Effector memory CD8-positive, alpha-beta T cell (primary cell): ENCODE data around the gene PDCD6IP.

Experiments used
- ATAC-seq: fragments of 150-1000 bp; cut with Tn5 transposase; replicated peaks from 2 replicates; pipeline ENCODE4 v1.10.0; 2021; ENCODE audit warnings: mild to moderate bottlenecking, moderate library complexity
- DNase-seq, 3 experiments: peaks; one replicate each; pipeline ENCODE4 v3.0.0; 2021
- H3K27ac Mint-ChIP-seq, 2 donors: one replicate each; pipeline ENCODE4 v1.8.0; 2022; ENCODE audit warnings: mild to moderate bottlenecking in 2 of 2, mixed read lengths in 2 of 2, moderate library complexity in 2 of 2
- H3K27me3 Mint-ChIP-seq, 2 donors: one replicate each; pipeline ENCODE4 v1.8.0; 2022; ENCODE audit warnings: mixed read lengths in 2 of 2
- H3K36me3 Mint-ChIP-seq: one replicate; pipeline ENCODE4 v1.8.0; 2022; ENCODE audit warnings: mild to moderate bottlenecking, moderate library complexity, mixed read lengths; ENCODE audit not compliant: insufficient read depth
- H3K4me1 Mint-ChIP-seq, 2 donors: one replicate each; pipeline ENCODE4 v1.8.0; 2022; ENCODE audit warnings: low read depth in 2 of 2, mixed read lengths in 2 of 2
- H3K4me3 Mint-ChIP-seq, 2 donors: one replicate each; pipeline ENCODE4 v1.8.0; 2022; ENCODE audit warnings: mild to moderate bottlenecking in 2 of 2, mixed read lengths in 2 of 2, moderate library complexity in 2 of 2
- H3K9me3 Mint-ChIP-seq, 2 donors: one replicate each; pipeline ENCODE4 v1.8.0; 2022; ENCODE audit warnings: mixed read lengths in 2 of 2

Gene PDCD6IP

DNA sequence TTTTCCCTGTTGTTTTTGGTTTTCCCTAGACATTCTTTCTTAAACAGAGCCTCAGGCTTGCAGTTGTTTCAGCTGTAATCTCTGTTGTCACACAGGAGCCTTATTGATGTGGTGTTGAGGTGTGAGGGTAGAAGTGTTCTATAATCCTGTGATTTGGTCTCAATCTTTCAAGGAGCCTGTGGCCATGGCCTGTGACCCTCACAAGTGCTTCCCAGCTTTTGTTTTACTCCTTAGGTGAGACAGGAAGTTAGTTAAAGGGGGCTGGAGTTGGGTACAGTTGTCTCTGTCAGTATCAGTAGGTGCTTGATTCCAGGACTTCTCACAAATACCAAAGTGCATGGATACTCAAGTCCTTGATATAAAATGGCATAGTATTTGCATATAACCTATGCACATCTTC lies 77.2 kb downstream of the PDCD6IP start:
- DNase-seq = no peak
- ATAC-seq = no peak
- H3K4me1 Mint-ChIP-seq = no peaks in the 10 kb centered on the region
- H3K27ac Mint-ChIP-seq = no peak overlapping the region
- H3K9me3 Mint-ChIP-seq = no peaks in the 10 kb centered on the region
- no peaks in the 10 kb centered on the region for H3K36me3 Mint-ChIP-seq
- no peaks in the 10 kb centered on the region for H3K27me3 Mint-ChIP-seq
- H3K4me3 Mint-ChIP-seq = no peak overlapping the region

DNA sequence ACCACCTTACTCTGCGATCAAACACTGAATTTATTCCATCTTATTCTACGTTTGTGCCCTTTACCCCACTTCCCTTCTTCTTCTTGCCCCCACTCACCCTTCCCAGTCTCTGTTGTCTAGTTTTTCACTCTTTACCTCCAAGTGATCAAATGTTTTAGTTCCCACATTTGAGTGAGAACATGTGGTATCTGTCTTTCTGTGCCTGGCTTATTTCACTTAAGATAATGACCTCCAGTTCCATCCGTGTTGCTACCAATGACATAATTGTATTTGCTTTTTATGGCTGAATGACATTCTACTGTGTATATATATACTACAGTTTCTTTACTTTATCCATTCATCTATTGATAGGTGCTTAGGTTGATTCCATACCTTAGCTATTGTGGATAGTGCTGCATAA lies 78.8 kb downstream of the PDCD6IP start:
- DNase-seq = no peak
- Mint-ChIP-seq H3K9me3 (no peaks in the 10 kb centered on the region), H3K27ac (no peak overlapping the region), H3K36me3 (no peaks in the 10 kb centered on the region), H3K4me3 (no peak overlapping the region), H3K4me1 (no peaks in the 10 kb centered on the region), H3K27me3 (peaks cover 0 to 7% of the 10 kb centered on the region in 2 donors)
- ATAC-seq = no peak

DNA sequence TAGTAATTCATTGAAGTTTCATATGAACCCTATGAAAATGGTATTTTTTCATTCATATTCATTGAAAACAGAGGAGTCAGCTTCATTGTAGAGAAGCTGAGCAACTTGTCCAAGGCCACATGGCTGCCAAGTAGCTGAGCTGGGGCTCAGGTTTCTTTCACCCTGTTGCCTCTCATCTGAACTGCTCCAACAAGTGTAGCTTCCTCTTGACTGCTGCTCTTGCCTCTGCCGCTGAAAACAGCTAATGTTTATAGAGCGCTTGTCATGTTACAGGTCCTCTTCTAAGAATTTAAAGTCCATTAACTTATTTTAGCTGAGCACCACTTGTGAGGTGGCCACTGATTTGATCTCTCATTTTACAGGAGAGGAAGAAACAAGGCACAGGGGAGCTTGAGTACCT lies 81.1 kb downstream of the PDCD6IP start:
- no peak for DNase-seq
- no peaks in the 10 kb centered on the region for H3K9me3 Mint-ChIP-seq
- H3K27ac Mint-ChIP-seq = no peak overlapping the region
- H3K4me3 Mint-ChIP-seq = no peak overlapping the region
- peaks cover 0 to 9% of the 10 kb centered on the region in 2 donors for H3K27me3 Mint-ChIP-seq
- peaks cover 3 to 5% of the 10 kb centered on the region in 2 donors for H3K4me1 Mint-ChIP-seq
- no peak for ATAC-seq
- no peaks in the 10 kb centered on the region for H3K36me3 Mint-ChIP-seq

DNA sequence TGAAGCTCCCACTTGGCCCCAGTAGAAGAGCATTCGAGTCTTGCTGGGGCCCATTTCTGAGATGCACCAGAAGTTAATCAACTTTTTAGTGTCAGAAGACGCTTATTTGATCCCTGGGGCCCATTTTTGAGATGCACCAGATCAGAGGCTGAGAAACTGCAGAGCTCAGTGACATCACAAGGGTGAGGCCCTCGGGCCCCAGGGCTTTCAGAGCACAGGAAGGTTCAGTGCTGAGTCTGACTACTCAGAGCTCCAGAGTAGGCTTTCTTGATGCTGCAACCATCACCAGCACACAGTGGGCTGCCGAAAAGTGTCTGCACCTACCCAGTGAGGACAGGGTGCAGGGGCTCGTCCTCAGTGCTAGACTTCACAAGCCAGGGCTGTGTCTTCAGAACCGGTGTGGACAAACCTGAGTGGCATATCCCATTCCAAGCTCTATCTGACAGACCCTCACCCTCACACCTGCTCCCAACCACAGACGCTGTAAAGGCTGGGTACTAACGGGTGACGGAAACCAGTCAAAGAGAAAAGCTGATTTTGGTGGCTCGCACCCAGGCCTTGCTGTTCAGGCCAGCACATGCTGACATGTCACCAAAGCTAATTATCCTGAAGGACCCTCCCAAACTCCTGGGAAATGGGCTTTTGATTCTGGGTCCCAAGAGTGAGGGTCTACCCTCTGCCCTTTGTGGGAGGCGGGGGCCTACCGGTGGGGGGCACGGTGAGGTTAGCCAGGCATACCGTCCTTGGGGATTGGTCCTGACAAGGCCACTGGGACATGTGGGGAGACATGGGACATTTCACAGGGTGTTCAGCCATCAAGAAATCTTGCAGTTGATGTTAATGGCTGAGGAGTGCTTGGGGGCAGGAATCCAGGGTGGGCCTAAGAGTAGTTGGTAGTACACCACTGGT lies 83.0 kb downstream of the PDCD6IP start:
- no peaks in the 10 kb centered on the region for H3K36me3 Mint-ChIP-seq
- H3K9me3 Mint-ChIP-seq = no peaks in the 10 kb centered on the region
- H3K27ac Mint-ChIP-seq = no peak overlapping the region
- DNase-seq (no peak), ATAC-seq (no peak)
- peaks cover 9 to 21% of the 10 kb centered on the region in 2 donors for H3K27me3 Mint-ChIP-seq
- H3K4me1 Mint-ChIP-seq = peaks cover 3 to 5% of the 10 kb centered on the region in 2 donors
- no peak overlapping the region for H3K4me3 Mint-ChIP-seq

DNA sequence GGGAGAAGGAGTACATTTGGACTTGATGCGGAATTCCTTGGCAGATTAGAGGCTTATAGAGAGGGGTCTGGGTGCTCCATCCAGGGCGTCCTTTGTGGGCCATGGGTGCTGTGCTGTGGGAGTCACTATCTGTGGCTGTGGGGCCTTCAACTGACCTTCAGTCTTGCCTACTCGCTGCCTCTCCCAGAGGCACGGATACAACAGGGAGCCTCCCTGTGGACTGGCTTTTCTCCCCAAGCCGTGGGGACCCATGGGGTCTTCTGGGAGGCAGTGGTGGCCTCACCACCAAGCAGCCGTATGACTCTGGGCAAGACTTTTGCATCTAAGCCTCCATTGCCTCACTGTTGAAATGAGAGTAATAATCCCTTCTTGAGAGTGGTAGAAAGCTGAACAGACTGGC lies 83.9 kb downstream of the PDCD6IP start:
- no peak overlapping the region for H3K27ac Mint-ChIP-seq
- no peak overlapping the region for H3K4me3 Mint-ChIP-seq
- H3K9me3 Mint-ChIP-seq = no peaks in the 10 kb centered on the region
- ATAC-seq = no peak
- peaks cover 9 to 21% of the 10 kb centered on the region in 2 donors for H3K27me3 Mint-ChIP-seq
- H3K4me1 Mint-ChIP-seq = peaks cover 3 to 5% of the 10 kb centered on the region in 2 donors
- H3K36me3 Mint-ChIP-seq = no peaks in the 10 kb centered on the region
- DNase-seq = no peak

DNA sequence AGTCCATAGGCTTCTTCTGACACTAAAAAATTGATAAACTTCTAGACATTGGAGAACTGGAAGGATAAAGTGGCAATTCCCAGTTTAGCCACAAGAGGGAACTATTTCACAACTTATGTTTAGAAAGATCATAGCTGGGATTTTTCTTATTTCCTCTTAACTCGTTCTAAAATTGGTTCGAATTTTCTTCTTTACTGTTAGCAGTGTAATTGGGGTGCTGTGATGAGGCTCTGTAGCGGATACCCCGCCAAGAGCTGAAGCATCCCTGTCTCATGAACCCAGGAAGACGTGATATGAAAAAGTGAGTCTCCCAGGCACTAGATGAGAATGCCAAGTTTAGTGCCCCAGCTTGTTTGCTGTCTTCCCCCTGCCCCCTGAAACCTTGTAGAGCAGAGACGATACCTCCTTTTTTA lies 85.1 kb downstream of the PDCD6IP start:
- ATAC-seq = peak; percentile 32
- H3K9me3 Mint-ChIP-seq = no peaks in the 10 kb centered on the region
- peak overlapping the region; percentile 30 to 56 for H3K4me3 Mint-ChIP-seq
- peaks cover 9 to 21% of the 10 kb centered on the region in 2 donors for H3K27me3 Mint-ChIP-seq
- no peak overlapping the region for H3K27ac Mint-ChIP-seq
- no peaks in the 10 kb centered on the region for H3K36me3 Mint-ChIP-seq
- peak; percentile 35 to 40 (median 36) for DNase-seq
- peaks cover 3 to 5% of the 10 kb centered on the region in 2 donors for H3K4me1 Mint-ChIP-seq

DNA sequence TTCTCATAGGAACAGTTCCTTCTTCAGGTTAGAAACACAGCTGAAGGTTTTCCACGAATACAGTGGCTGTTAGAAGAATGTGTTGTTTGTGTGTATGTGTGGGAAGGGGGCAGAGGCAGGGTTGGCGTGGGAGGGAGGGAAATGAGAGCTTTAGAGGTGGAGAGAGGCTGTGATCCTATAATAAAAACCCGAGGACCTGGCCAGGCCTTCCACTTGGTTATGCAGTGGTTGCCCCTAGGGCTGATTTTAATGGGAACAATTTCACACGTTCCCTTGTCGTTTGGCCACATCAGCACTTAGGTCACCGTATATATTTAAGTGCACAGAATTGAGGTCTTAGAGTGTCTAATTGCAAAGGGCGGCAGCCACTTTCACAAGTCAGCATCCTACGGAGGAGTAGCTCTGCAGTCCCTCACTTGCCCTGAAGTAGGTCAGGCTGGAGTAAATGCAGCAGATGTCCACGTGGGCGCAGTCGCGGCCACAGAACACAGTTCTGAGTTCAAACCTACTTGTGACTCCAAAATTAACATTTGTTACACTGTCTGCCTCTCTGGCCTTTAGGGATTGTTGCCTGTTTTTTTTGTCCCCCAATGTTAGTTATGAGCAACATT lies 85.6 kb downstream of the PDCD6IP start:
- ATAC-seq (no peak), DNase-seq (no peak)
- H3K27me3 Mint-ChIP-seq = peaks cover 9 to 21% of the 10 kb centered on the region in 2 donors
- peaks cover 3 to 5% of the 10 kb centered on the region in 2 donors for H3K4me1 Mint-ChIP-seq
- no peaks in the 10 kb centered on the region for H3K36me3 Mint-ChIP-seq
- no peak overlapping the region for H3K27ac Mint-ChIP-seq
- H3K9me3 Mint-ChIP-seq = no peaks in the 10 kb centered on the region
- H3K4me3 Mint-ChIP-seq = peak overlapping the region in 1 of 2 donors; percentile 56

DNA sequence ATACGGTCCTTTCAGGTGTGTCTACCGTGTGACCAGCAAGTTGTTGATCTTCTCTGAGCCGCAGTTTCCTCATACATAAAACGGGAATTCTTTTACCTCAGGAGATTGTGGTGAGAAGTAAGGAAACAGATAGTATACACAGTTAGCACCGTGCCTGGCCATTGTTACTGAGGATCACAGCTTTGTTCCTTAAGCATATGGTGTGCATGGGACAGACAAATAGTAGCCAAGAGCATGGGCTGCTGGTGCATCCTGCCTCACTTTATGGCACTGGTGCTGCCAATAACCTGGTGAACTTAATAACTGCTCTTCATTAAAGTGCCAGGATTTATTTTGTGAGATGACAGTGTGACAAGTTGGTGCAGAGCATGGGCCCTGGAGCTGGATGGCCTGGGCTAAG lies 86.3 kb downstream of the PDCD6IP start:
- H3K4me3 Mint-ChIP-seq = no peak overlapping the region
- H3K36me3 Mint-ChIP-seq = no peaks in the 10 kb centered on the region
- ATAC-seq (no peak), DNase-seq (no peak)
- no peak overlapping the region for H3K27ac Mint-ChIP-seq
- H3K9me3 Mint-ChIP-seq = no peaks in the 10 kb centered on the region
- peaks cover 9 to 21% of the 10 kb centered on the region in 2 donors for H3K27me3 Mint-ChIP-seq
- peaks cover 3 to 5% of the 10 kb centered on the region in 2 donors for H3K4me1 Mint-ChIP-seq

DNA sequence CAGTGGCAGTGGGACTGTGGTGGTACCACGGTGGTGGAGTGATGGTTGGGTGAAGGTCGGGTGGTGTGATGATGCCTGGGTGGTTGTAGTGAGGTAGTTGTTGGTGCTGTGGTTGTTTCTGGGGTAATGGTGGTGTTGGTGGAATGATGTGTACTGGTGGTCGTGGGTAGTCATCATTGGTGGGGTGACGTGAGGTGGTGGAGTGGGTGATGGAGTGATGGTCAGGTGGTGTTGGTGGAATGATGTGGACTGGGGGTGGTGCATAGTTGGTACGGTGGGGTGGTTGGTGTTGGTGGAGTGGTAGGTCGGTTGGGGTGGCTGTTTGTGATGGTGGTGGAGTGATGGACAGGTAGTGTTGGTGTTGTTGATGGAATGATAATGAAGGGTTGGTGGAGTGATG lies 87.1 kb downstream of the PDCD6IP start:
- DNase-seq = no peak
- no peaks in the 10 kb centered on the region for H3K9me3 Mint-ChIP-seq
- H3K27ac Mint-ChIP-seq = no peak overlapping the region
- H3K36me3 Mint-ChIP-seq = no peaks in the 10 kb centered on the region
- H3K4me1 Mint-ChIP-seq = peaks cover 3 to 5% of the 10 kb centered on the region in 2 donors
- peaks cover 9 to 21% of the 10 kb centered on the region in 2 donors for H3K27me3 Mint-ChIP-seq
- no peak for ATAC-seq
- H3K4me3 Mint-ChIP-seq = no peak overlapping the region

DNA sequence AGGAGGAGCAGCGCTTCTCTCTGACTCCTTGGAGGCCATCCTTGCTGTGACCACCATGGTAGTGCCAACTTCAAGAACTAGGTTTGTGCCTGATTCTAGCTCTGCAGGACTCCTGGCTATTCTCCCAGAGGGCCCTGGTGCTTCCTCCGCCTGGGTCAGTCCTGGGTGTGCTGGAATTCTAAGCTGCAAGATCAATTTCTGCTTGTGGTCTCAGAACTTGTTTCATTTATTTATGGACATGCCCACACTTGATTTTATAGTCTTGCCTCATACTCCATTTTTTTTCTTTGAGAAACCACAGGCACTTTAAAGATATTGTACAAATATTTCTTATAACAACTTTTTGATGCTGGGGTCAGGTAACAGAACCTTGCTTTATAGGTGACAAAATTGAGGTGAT lies 87.6 kb downstream of the PDCD6IP start:
- Mint-ChIP-seq H3K36me3 (no peaks in the 10 kb centered on the region), H3K27ac (no peak overlapping the region), H3K4me3 (no peak overlapping the region), H3K4me1 (peaks cover 3 to 5% of the 10 kb centered on the region in 2 donors), H3K9me3 (no peaks in the 10 kb centered on the region), H3K27me3 (peaks cover 9 to 21% of the 10 kb centered on the region in 2 donors)
- DNase-seq = no peak
- ATAC-seq = no peak

DNA sequence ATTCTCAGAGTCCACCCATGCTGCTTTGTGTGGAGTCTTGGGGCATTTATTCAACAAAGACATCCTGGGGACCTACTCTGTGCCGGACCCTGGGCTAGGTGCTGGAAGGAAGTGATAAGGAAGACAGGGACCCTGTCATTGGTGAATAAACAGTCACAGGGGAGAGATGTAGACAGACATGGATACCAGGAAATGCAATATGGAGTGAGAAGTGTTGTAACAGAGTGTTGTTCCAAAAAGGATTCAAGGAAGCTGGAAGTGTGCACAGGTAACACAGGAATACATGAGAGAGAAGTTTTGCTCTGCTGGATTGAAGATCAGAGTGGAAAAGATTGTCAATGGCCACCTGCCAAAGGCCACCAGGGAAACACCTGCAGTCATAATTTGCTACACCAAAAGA lies 89.0 kb downstream of the PDCD6IP start:
- Mint-ChIP-seq H3K27me3 (peaks cover 9 to 12% of the 10 kb centered on the region in 2 donors), H3K4me1 (peaks cover 3 to 5% of the 10 kb centered on the region in 2 donors)
- no peak for ATAC-seq

DNA sequence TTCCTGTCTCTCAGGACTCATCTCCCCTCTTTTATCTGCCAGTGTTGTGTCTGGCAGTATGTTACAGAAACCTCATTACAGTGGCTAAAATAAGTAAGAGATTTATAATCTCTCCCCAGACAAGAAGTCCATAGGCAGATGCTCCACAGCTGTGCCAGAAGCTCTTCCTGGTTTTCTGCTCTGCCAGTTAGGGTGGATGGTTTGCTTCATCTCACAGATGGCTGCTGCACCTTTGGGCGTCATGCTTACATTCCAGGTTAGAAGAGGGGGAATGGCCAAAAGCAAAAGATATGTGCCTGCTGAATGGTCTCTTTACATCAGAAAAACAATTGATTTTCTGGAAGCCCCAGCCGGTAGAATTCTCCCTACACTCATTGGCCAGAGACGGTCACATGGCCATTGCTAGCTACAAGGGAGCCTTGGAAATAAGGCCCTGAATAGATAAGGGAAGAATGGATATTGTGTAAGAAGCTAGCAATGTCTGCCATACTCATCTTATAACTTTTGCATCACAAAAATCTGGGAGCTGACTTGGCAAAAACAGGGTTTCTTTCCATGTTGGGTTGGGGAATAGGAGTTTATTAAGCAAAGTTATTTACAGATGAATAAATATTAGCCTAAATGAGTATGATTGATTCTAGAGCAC lies 91.1 kb downstream of the PDCD6IP start:
- DNase-seq (no peak), ATAC-seq (no peak)
- Mint-ChIP-seq H3K9me3 (no peaks in the 10 kb centered on the region), H3K27ac (no peak overlapping the region), H3K36me3 (no peaks in the 10 kb centered on the region), H3K27me3 (peaks cover 9 to 23% of the 10 kb centered on the region in 2 donors), H3K4me1 (no peaks in the 10 kb centered on the region), H3K4me3 (no peak overlapping the region)

More for the DNA sequence above, 89.0 kb downstream of the PDCD6IP start:
- H3K36me3 Mint-ChIP-seq = no peaks in the 10 kb centered on the region
- no peak overlapping the region for H3K4me3 Mint-ChIP-seq
- DNase-seq = no peak
- H3K9me3 Mint-ChIP-seq = no peaks in the 10 kb centered on the region
- H3K27ac Mint-ChIP-seq = no peak overlapping the region

DNA sequence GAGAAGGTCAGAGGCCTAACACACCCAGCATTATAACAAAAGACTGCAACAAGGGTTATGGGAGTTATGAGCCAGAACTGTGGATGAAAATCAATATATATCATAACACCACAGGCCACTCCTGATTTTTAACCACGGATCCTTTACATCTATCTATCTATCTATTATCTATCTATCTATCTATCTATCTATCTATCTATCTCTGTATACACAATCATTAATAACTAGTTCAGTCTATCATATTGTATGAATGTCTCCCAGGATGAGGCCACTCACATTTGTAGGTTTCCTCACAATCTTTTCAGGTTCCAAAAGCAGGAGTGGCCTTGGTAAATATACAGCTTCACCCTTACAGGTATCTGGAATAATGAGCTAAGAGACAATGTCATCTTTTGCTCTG lies 94.2 kb downstream of the PDCD6IP start:
- Mint-ChIP-seq H3K27me3 (peaks cover 0 to 19% of the 10 kb centered on the region in 2 donors), H3K36me3 (no peaks in the 10 kb centered on the region), H3K27ac (no peak overlapping the region), H3K4me1 (no peaks in the 10 kb centered on the region), H3K4me3 (no peak overlapping the region), H3K9me3 (no peaks in the 10 kb centered on the region)
- ATAC-seq (no peak), DNase-seq (no peak)
